ENCODE data around the gene PLEKHG4B.
"Not testable (repeated sequence)": the region's sequence is repeated elsewhere in the genome, so short reads cannot be mapped to it uniquely, and the experiment has no call there.

Gene PLEKHG4B

GRCh38 chr5:60250-60649 lies 31.7 kb upstream of the PLEKHG4B start:
- not testable (repeated sequence) for H3K4me1 Mint-ChIP-seq (ENCODE audit: low read depth)

GRCh38 chr5:70440-70839 lies 21.5 kb upstream of the PLEKHG4B start:
- H3K36me3 Mint-ChIP-seq (ENCODE audit: low read depth), result no peaks in the 10 kb centered on the region
- no peak overlapping the region for H3K4me3 Mint-ChIP-seq
- no peaks in the 10 kb centered on the region for H3K4me1 Mint-ChIP-seq (ENCODE audit: low read depth)
- no peaks in the 10 kb centered on the region for H3K9me3 Mint-ChIP-seq
- H3K27me3 Mint-ChIP-seq (ENCODE audit: low read depth), result no peaks in the 10 kb centered on the region
- DNase-seq (ENCODE audit: low spot score), result no peak
- H3K27ac Mint-ChIP-seq, result no peak overlapping the region

More at GRCh38 chr5:60250-60649, 31.7 kb upstream of the PLEKHG4B start:
- H3K27ac Mint-ChIP-seq; H3K27me3 Mint-ChIP-seq (ENCODE audit: low read depth); DNase-seq (ENCODE audit: low spot score); H3K4me3 Mint-ChIP-seq; H3K9me3 Mint-ChIP-seq; H3K36me3 Mint-ChIP-seq (ENCODE audit: low read depth): not testable (repeated sequence)

GRCh38 chr5:72316-73180 lies 19.4 kb upstream of the PLEKHG4B start:
- not testable (repeated sequence) for H3K4me1 Mint-ChIP-seq (ENCODE audit: low read depth); DNase-seq (ENCODE audit: low spot score); H3K4me3 Mint-ChIP-seq; H3K27me3 Mint-ChIP-seq (ENCODE audit: low read depth); H3K27ac Mint-ChIP-seq; H3K36me3 Mint-ChIP-seq (ENCODE audit: low read depth); H3K9me3 Mint-ChIP-seq

- not testable (repeated sequence) for DNase-seq (ENCODE audit: low spot score); H3K9me3 Mint-ChIP-seq; H3K36me3 Mint-ChIP-seq (ENCODE audit: low read depth); H3K4me3 Mint-ChIP-seq; H3K27ac Mint-ChIP-seq; H3K4me1 Mint-ChIP-seq (ENCODE audit: low read depth); H3K27me3 Mint-ChIP-seq (ENCODE audit: low read depth)
Measured at GRCh38 chr5:73181-73447, 18.9 kb upstream of the PLEKHG4B start.

GRCh38 chr5:73768-74502 lies 18.0 kb upstream of the PLEKHG4B start:
- H3K9me3 Mint-ChIP-seq, result no peaks in the 10 kb centered on the region
- no peak overlapping the region for H3K4me3 Mint-ChIP-seq
- no peaks in the 10 kb centered on the region for H3K36me3 Mint-ChIP-seq (ENCODE audit: low read depth)
- H3K27ac Mint-ChIP-seq, result no peak overlapping the region
- H3K4me1 Mint-ChIP-seq (ENCODE audit: low read depth), result no peaks in the 10 kb centered on the region
- no peaks in the 10 kb centered on the region for H3K27me3 Mint-ChIP-seq (ENCODE audit: low read depth)
- no peak for DNase-seq (ENCODE audit: low spot score)

GRCh38 chr5:74503-75109 lies 17.4 kb upstream of the PLEKHG4B start:
- Mint-ChIP-seq H3K4me3 (no peak overlapping the region), H3K9me3 (no peaks in the 10 kb centered on the region), H3K27ac (no peak overlapping the region), H3K36me3 (ENCODE audit: low read depth) (no peaks in the 10 kb centered on the region), H3K27me3 (ENCODE audit: low read depth) (no peaks in the 10 kb centered on the region), H3K4me1 (ENCODE audit: low read depth) (no peaks in the 10 kb centered on the region)
- DNase-seq (ENCODE audit: low spot score), result no peak

- no peaks in the 10 kb centered on the region for H3K36me3 Mint-ChIP-seq (ENCODE audit: low read depth)
- H3K27ac Mint-ChIP-seq, result no peak overlapping the region
- no peaks in the 10 kb centered on the region for H3K9me3 Mint-ChIP-seq
- no peak for DNase-seq (ENCODE audit: low spot score)
- H3K4me3 Mint-ChIP-seq, result no peak overlapping the region
- no peaks in the 10 kb centered on the region for H3K27me3 Mint-ChIP-seq (ENCODE audit: low read depth)
- H3K4me1 Mint-ChIP-seq (ENCODE audit: low read depth), result no peaks in the 10 kb centered on the region
Measured at GRCh38 chr5:75331-76320, 16.3 kb upstream of the PLEKHG4B start.

GRCh38 chr5:76358-77169 lies 15.4 kb upstream of the PLEKHG4B start:
- no peak for DNase-seq (ENCODE audit: low spot score)
- Mint-ChIP-seq H3K9me3 (no peaks in the 10 kb centered on the region), H3K4me1 (ENCODE audit: low read depth) (no peaks in the 10 kb centered on the region), H3K27me3 (ENCODE audit: low read depth) (no peaks in the 10 kb centered on the region), H3K4me3 (no peak overlapping the region), H3K36me3 (ENCODE audit: low read depth) (no peaks in the 10 kb centered on the region), H3K27ac (no peak overlapping the region)

- no peak overlapping the region for H3K27ac Mint-ChIP-seq
Measured at GRCh38 chr5:77170-77501, 14.8 kb upstream of the PLEKHG4B start.

GRCh38 chr5:77546-77945 lies 14.4 kb upstream of the PLEKHG4B start:
- Mint-ChIP-seq H3K36me3 (ENCODE audit: low read depth) (no peaks in the 10 kb centered on the region), H3K27me3 (ENCODE audit: low read depth) (no peaks in the 10 kb centered on the region), H3K27ac (no peak overlapping the region), H3K4me3 (no peak overlapping the region), H3K9me3 (no peaks in the 10 kb centered on the region), H3K4me1 (ENCODE audit: low read depth) (no peaks in the 10 kb centered on the region)
- no peak for DNase-seq (ENCODE audit: low spot score)

More at GRCh38 chr5:77170-77501, 14.8 kb upstream of the PLEKHG4B start:
- H3K36me3 Mint-ChIP-seq (ENCODE audit: low read depth), result no peaks in the 10 kb centered on the region
- no peak overlapping the region for H3K4me3 Mint-ChIP-seq
- no peaks in the 10 kb centered on the region for H3K4me1 Mint-ChIP-seq (ENCODE audit: low read depth)
- H3K9me3 Mint-ChIP-seq, result no peaks in the 10 kb centered on the region
- H3K27me3 Mint-ChIP-seq (ENCODE audit: low read depth), result no peaks in the 10 kb centered on the region
- DNase-seq (ENCODE audit: low spot score), result no peak

- Mint-ChIP-seq H3K4me1 (ENCODE audit: low read depth) (no peaks in the 10 kb centered on the region), H3K36me3 (ENCODE audit: low read depth) (no peaks in the 10 kb centered on the region), H3K27ac (no peak overlapping the region), H3K4me3 (no peak overlapping the region), H3K9me3 (no peaks in the 10 kb centered on the region), H3K27me3 (ENCODE audit: low read depth) (no peaks in the 10 kb centered on the region)
- no peak for DNase-seq (ENCODE audit: low spot score)
Measured at GRCh38 chr5:77957-78804, 13.8 kb upstream of the PLEKHG4B start.

GRCh38 chr5:78805-79149 lies 13.2 kb upstream of the PLEKHG4B start:
- H3K36me3 Mint-ChIP-seq (ENCODE audit: low read depth), result no peaks in the 10 kb centered on the region
- no peaks in the 10 kb centered on the region for H3K9me3 Mint-ChIP-seq
- DNase-seq (ENCODE audit: low spot score), result no peak
- no peaks in the 10 kb centered on the region for H3K27me3 Mint-ChIP-seq (ENCODE audit: low read depth)
- no peak overlapping the region for H3K27ac Mint-ChIP-seq
- no peaks in the 10 kb centered on the region for H3K4me1 Mint-ChIP-seq (ENCODE audit: low read depth)
- H3K4me3 Mint-ChIP-seq, result no peak overlapping the region
